ENCODE data around the gene GTF2H4. TPM values are rescaled to one million over a fixed set of nuclear protein-coding genes. Genes with fewer than 3 reads are reported as not detected.
A peak's percentile ranks its signal among the peaks of the same experiment; 100 is the strongest.

Gene GTF2H4
- total RNA-seq, 1 experiment from 2014 or later, result 33.9 TPM

DNA sequence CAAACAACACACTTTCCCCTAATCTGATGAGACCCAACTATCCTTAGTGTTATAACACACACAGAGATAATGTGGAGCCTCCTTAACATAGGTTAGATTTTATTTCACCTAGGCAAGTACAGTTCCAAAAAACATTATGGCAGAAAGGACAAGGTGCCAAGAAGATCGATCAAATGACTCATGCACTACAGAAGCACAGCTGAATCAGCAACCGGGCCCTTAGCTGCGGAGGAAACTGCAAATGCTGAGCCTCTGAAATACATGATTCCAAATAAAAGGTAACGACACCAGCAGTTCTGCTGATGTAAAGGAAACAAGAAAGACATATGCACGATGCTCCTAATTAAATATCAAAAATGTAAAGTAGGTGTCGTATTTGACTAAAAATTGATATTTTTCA is 55.6 kb downstream of the GTF2H4 start:
- Mint-ChIP-seq H3K4me1 (ENCODE audit: insufficient read depth, unreplicated experiment) (peaks cover 21% of the 10 kb centered on the region), H3K4me3 (ENCODE audit: unreplicated experiment) (no peak overlapping the region), H3K27ac (ENCODE audit: low read depth, unreplicated experiment) (no peak overlapping the region), H3K9me3 (ENCODE audit: unreplicated experiment) (no peaks in the 10 kb centered on the region), H3K27me3 (ENCODE audit: insufficient read depth, unreplicated experiment) (no peaks in the 10 kb centered on the region), H3K36me3 (ENCODE audit: insufficient read depth, unreplicated experiment) (peaks cover 7% of the 10 kb centered on the region)
- ChIA-PET POLR2A (interaction anchor here (0.6 to 1.3 kb wide), 8 partner anchors 9 to 415 kb away, joined by 3 to 5 read pairs (median 3); partner anchors contain the start of gene MUCL3), CTCF (interaction anchor here (0.5 kb wide), 1 partner anchor 327 kb away, joined by 3 read pairs; no protein-coding TSS in a partner anchor)
- DNase-seq (ENCODE audit: unreplicated experiment), result peak; percentile 41
- BruUV-seq (replicated peaks), result no TSS peak
- TF ChIP-seq CTCF (IDR thresholded peaks at IDR 0.05; ENCODE audit: unreplicated experiment), result no peak
- intact Hi-C loops (cut with micrococcal nuclease), result no loop called here

Small RNA genes within 50 kb of the gene (microRNA-seq; reads per million reads assigned to microRNA genes)
- gene MIR4640, result 1.7 reads per million, percentile 11 among the genes with 10 or more reads in this experiment

Other genes with a start within 250 kb of the GTF2H4 start
- 41.3 and 49.8 TPM in 2 replicates for gene DHX16, start 235.2 kb upstream of the GTF2H4 start, total RNA-seq (2022)
- gene PPP1R18, start 221.6 kb upstream of the GTF2H4 start, total RNA-seq (2022), result 66.9 and 74.7 TPM in 2 replicates
- 3.8 and 5.3 TPM in 2 replicates for gene NRM, start 217.2 kb upstream of the GTF2H4 start, total RNA-seq (2022)
- gene MDC1, start 190.9 kb upstream of the GTF2H4 start, total RNA-seq (2022), result 50.6 and 54.5 TPM in 2 replicates
- 200 and 210 TPM in 2 replicates for gene TUBB, start 187.9 kb upstream of the GTF2H4 start, total RNA-seq (2022)
- gene FLOT1, start 165.5 kb upstream of the GTF2H4 start, total RNA-seq (2022), result 61.8 and 73.7 TPM in 2 replicates
- 154 and 192 TPM in 2 replicates for gene IER3, start 163.7 kb upstream of the GTF2H4 start, total RNA-seq (2022)
- 59.7 and 66.0 TPM in 2 replicates for gene DDR1, start 23.7 kb upstream of the GTF2H4 start, total RNA-seq (2022)
- gene VARS2, start 6.0 kb downstream of the GTF2H4 start, total RNA-seq (2022), result 38.8 and 52.7 TPM in 2 replicates
- not detected in 2 replicates for gene SFTA2, start 24.0 kb downstream of the GTF2H4 start, total RNA-seq (2022)
- gene MUCL3, start 32.8 kb downstream of the GTF2H4 start, total RNA-seq (2022), result not detected in 2 replicates
- not detected in 2 replicates for gene MUC21, start 75.5 kb downstream of the GTF2H4 start, total RNA-seq (2022)
- gene MUC22, start 102.3 kb downstream of the GTF2H4 start, total RNA-seq (2022), result not detected in 2 replicates
- not detected in 2 replicates for gene C6orf15, start 204.4 kb downstream of the GTF2H4 start, total RNA-seq (2022)
- 7.7 and 11.7 TPM in 2 replicates for gene PSORS1C1, start 206.6 kb downstream of the GTF2H4 start, total RNA-seq (2022)
- gene CDSN, start 212.2 kb downstream of the GTF2H4 start, total RNA-seq (2022), result 0.16 TPM in 1 of 2 replicates, not detected in the other
- gene PSORS1C2, start 230.9 kb downstream of the GTF2H4 start, total RNA-seq (2022), result not detected in 2 replicates
- 18.4 and 21.4 TPM in 2 replicates for gene CCHCR1, start 249.6 kb downstream of the GTF2H4 start, total RNA-seq (2022)

Data from MCF 10A (cell line).